K562 (cell line): ENCODE measurements around the gene MIF. TPM values are rescaled to one million over a fixed set of nuclear protein-coding genes. Genes with fewer than 3 reads are reported as not detected.

ENCODE experiments used
- BRD4 ChIP-seq: fragments of 200-600 bp; sonication (generic); IDR thresholded peaks from 2 replicates; pipeline ENCODE4 v1.6.1; 2017; ENCODE audit warnings: inconsistent platforms
- E2F1 ChIP-seq: sonication (generic); formaldehyde crosslinking; IDR thresholded peaks from 2 replicates; pipeline ENCODE4 v1.8.1; 2023; ENCODE audit warnings: mild to moderate bottlenecking, missing genetic modification reagents, moderate library complexity
- ETS1 ChIP-seq: conservative IDR thresholded peaks from 2 replicates; pipeline ENCODE4 v1.6.1; 2011; ENCODE audit warnings: low read depth, mild to moderate bottlenecking, low read length; ENCODE audit not compliant: control insufficient read depth
- HIVEP1 ChIP-seq: fragments of 250-450 bp; sonication (Bioruptor Pico); IDR thresholded peaks from 2 replicates; pipeline ENCODE4 v1.4.0; 2020; ENCODE audit warnings: mild to moderate bottlenecking
- IRF1 ChIP-seq: sonication (generic); formaldehyde crosslinking; IDR thresholded peaks from 2 replicates; pipeline ENCODE4 v1.8.0; 2022; ENCODE audit warnings: missing genetic modification reagents, mild to moderate bottlenecking, borderline replicate concordance
- RERE ChIP-seq: sonication (generic); formaldehyde crosslinking; IDR thresholded peaks from 2 replicates; pipeline ENCODE4 v1.8.0; 2023; ENCODE audit warnings: missing genetic modification reagents, mild to moderate bottlenecking, borderline replicate concordance
- SNIP1 ChIP-seq: fragments of 450-650 bp; IDR thresholded peaks from 2 replicates; pipeline ENCODE4 v1.7.1; 2017; ENCODE audit warnings: low read depth, mild to moderate bottlenecking
- SOX6 ChIP-seq: fragments of 450-650 bp; IDR thresholded peaks from 2 replicates; pipeline ENCODE4 v1.6.1; 2014; ENCODE audit warnings: mild to moderate bottlenecking
- TSHZ1 ChIP-seq: fragments of 250-450 bp; sonication (Bioruptor Pico); IDR thresholded peaks from 2 replicates; pipeline ENCODE4 v1.4.0; 2020; ENCODE audit warnings: mild to moderate bottlenecking, moderate library complexity
- UBTF ChIP-seq, 2 experiments: IDR thresholded peaks; 2 replicates each; pipeline ENCODE4 v1.6.1; 2012; ENCODE audit warnings: improper control_type of control experiment in 2 of 2, low read depth in 2 of 2, low read length in 2 of 2, borderline replicate concordance in 1 of 2
- ZNF41 ChIP-seq: fragments of 250-450 bp; sonication (Bioruptor Pico); conservative IDR thresholded peaks from 2 replicates; pipeline ENCODE4 v1.4.0; 2020; ENCODE audit warnings: mild to moderate bottlenecking
- polyA plus RNA-seq, 8 experiments: library from polyadenylated mRNA; depleted of rRNA in 4 of 8; stranded (reverse) in 5 of 8; unstranded in 3 of 8; fragments of >200 nt; fragmentation: Nextera tagmentation in 2 of 8; fragmentation: Illumina TruSeq in 1 of 8; extraction: Ambion mirVana in 2 of 8; extraction: Trizol in 1 of 8; gene quantifications; 2 replicates each; pipeline versions ENCODE4 v1.2.1 to v1.2.3, GENCODE V29; 2011 to 2014; ENCODE audit warnings: inconsistent platforms in 1 of 8, missing spikeins in 1 of 8
- total RNA-seq, 7 experiments: library from RNA; depleted of rRNA in 6 of 7; stranded (reverse); fragments of >200 nt in 6 of 7; fragmentation: Illumina TruSeq in 2 of 7; extraction: Trizol in 2 of 7; gene quantifications; 2 replicates each; pipeline versions ENCODE4 v1.2.1 to v1.2.3, GENCODE V29; 2011 to 2021; ENCODE audit warnings: low replicate concordance in 1 of 7

MIF gene
- total and polyA plus RNA-seq, 9 of the 15 experiments (the other 6 are each of a cell fraction or from before 2014, with no cell fraction given), result 7.4 to 666 (median 193) TPM

- no peak for TF ChIP-seq RERE (CRISPR knock-in tag)
- TF ChIP-seq TSHZ1 (CRISPR knock-in tag), result no peak
- TF ChIP-seq SNIP1, result no peak
- TF ChIP-seq BRD4, result no peak
- 0 out of 2 replicates have a peak, but pooled peaks have one; percentile 34 for TF ChIP-seq ETS1
- no peak for TF ChIP-seq HIVEP1 (CRISPR knock-in tag)
- no peak for TF ChIP-seq IRF1 (CRISPR knock-in tag)
- 0 out of 2 replicates have a peak, but pooled peaks have one; percentile 33 for TF ChIP-seq SOX6
- no peak for TF ChIP-seq ZNF41
- peak; percentile 78 to 86; a peak in 3 of 4 replicates for TF ChIP-seq UBTF (IDR thresholded peaks at IDR 0.05; ENCODE audit: borderline replicate concordance in 1 of 2, low read depth in 2 of 2, low read length in 2 of 2)
- TF ChIP-seq E2F1 (CRISPR knock-in tag), result no peak
Observed at GRCh38 chr22:23893945-23894709, at the start of gene MIF (continued).
